DMS153 (cell line): ENCODE data around the gene CAMTA1.

Experiments used
- DNase-seq: peaks from one replicate; lab custom pipeline; 2025; lab: John Stamatoyannopoulos, UW

Gene CAMTA1

DNA sequence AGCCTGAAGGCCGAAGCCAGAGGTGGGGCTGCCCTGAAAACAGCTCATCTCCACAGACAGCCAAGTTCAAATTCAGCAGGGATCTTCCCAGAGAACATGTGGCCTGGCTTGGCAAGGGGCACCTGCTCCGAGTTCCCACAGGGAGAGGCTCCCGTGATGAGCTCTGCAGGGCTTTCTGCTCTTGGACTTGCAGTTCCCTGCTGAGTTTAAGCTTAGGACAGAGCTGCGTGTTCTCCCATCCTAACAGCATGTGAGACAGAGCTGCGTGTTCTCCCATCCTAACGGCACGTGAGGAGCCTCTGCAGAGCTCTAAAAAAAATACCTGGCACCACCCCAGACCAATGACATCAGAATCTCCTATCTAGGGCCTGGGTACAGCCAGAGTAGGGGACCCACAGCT is 872.8 kb downstream of the CAMTA1 start:
- DNase-seq, result no peak

DNA sequence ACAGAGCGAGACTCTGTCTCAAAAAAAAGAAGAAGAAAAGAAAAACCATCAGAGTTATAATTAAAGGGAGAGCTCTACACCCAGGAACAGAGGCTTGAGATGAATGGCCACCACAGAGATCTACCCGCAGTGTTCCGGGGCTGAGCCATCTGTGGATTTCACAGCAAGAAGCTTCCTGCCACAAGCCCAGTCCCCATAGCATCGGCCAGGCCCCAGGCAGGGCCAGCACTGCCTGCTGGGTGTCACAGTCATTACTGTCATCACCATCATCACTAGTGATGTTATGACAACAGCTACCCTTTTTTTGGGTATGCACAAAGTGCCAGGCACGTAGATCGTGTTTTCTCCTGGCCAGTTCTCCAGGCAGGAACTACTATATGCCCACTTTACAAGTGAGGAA is 874.3 kb downstream of the CAMTA1 start:
- no peak for DNase-seq

DNA sequence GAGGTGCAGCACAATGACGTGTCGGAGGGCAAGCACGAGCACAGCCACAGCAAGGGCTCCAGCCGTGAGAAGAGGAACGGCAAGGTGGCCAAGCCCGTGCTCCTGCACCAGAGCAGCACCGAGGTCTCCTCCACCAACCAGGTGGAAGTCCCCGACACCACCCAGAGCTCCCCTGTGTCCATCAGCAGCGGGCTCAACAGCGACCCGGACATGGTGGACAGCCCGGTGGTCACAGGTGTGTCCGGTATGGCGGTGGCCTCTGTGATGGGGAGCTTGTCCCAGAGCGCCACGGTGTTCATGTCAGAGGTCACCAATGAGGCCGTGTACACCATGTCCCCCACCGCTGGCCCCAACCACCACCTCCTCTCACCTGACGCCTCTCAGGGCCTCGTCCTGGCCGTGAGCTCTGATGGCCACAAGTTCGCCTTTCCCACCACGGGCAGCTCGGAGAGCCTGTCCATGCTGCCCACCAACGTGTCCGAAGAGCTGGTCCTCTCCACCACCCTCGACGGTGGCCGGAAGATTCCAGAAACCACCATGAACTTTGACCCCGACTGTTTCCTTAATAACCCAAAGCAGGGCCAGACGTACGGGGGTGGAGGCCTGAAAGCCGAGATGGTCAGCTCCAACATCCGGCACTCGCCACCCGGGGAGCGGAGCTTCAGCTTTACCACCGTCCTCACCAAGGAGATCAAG is 878.3 kb downstream of the CAMTA1 start:
- no peak for DNase-seq

DNA sequence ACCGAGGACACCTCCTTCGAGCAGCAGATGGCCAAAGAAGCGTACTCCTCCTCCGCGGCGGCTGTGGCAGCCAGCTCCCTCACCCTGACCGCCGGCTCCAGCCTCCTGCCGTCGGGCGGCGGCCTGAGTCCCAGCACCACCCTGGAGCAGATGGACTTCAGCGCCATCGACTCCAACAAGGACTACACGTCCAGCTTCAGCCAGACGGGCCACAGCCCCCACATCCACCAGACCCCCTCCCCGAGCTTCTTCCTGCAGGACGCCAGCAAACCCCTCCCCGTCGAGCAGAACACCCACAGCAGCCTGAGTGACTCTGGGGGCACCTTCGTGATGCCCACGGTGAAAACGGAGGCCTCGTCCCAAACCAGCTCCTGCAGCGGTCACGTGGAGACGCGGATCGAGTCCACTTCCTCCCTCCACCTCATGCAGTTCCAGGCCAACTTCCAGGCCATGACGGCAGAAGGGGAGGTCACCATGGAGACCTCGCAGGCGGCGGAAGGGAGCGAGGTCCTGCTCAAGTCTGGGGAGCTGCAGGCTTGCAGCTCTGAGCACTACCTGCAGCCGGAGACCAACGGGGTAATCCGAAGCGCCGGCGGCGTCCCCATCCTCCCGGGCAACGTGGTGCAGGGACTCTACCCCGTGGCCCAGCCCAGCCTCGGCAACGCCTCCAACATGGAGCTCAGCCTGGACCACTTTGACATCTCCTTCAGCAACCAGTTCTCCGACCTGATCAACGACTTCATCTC is 879.1 kb downstream of the CAMTA1 start:
- no peak for DNase-seq

DNA sequence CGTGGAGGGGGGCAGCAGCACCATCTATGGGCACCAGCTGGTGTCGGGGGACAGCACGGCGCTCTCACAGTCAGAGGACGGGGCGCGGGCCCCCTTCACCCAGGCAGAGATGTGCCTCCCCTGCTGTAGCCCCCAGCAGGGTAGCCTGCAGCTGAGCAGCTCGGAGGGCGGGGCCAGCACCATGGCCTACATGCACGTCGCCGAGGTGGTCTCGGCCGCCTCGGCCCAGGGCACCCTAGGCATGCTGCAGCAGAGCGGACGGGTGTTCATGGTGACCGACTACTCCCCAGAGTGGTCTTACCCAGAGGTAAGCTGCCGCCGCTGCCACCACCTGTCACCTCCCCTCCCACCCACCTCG is 879.6 kb downstream of the CAMTA1 start:
- DNase-seq, result no peak

DNA sequence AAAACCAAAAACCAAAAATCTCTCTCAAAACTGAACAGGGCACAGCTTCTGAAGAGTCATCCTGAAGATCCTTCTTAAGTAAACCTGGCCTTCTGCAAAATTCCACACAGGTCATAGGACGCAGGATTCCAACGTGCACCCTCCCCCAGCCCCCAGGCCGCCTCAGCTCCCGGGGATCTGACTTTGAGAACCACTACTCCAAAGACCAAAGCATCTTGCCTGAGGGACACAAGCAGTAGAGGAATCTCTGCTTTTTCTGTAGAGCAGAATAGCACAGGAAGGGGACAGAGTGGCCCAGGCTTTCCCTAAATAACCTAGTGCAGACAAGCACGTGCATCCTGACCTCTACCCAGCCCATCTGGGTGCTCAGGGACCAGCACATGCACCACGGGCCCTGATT is 881.0 kb downstream of the CAMTA1 start:
- DNase-seq, result no peak

DNA sequence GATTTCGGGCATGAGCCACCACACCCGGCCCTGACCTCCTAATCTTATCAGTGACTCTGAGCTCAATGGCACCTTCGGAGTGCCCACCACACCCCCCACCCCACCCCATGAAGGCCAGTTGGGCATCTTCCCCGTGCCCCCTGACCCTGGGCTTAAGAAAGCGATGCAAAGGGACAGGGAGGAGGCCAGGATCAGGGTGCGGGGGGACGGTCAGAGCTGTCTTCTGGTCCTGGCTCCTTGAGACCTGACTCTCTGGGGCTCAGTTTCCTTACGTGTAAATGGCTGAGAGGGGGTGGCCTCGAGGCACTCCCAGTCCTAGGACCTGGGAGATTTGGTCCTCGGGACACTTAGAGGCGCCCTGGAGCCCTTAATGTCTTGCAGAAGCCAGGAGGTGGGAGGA is 881.9 kb downstream of the CAMTA1 start:
- no peak for DNase-seq

DNA sequence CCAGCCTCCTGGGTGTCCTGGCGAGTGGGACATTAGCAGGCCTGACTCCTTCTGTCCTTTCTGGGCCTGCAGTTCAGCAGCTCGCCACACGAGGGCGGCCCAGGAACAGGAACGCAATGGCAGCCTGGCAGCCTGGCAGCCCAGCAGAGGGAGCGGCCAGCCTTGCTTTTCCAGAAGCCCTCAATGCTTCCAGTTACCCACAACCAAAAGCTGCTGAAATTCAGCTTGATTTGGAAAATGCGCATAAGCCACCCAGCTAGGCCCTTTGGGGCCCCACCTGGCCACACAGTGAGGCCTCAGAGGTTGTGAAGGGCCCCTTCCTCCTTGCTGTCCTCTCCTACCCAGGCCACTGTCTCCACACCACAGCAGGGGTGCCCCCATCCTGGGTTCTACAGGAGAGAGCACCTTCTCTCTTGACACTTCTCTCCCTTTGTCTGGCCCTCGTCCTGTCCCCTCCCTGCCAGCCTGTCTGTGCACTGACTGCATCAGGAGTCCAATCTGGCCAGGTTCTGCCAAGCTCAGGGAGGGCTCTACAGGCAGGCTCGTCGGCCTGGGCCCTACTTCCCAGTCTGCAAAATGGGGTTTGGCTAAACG is 882.5 kb downstream of the CAMTA1 start:
- DNase-seq, result peak; percentile 77

DNA sequence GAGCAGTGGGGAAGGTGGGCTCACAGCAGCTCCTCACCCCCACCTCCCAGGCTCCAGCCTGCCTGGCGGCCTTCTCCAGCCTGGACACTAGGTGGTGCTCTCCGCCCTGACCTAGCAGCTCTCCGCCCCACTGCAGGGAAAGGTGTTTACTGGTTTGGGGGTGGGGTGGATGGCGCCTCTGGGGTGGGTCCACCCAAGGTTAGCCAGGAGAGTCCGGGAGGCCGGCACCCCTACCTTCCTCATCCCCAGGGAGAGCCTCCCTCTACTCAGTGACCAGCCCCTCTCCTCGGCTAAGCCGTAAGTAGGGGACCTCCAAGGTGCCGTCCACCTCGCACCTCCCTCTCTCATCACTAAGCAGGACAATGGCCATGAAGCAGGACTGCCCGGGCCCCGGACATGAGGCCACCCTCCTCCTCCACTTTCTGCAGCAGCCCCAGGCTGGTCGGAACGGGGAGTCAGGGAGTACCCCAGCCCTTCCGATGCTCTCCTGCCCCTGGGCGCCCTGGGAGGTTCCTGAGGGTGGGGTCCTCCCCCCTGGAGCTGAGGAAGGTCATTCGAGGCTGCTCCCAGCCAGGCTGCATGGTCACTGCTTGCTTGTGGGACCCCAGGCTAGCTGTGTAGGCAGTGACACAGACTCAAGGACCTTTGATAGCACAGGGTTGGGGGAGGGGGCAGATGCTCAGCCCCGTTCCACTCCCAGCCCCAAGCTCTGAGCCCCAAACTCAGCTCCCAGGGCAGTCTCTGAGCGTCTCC is 884.5 kb downstream of the CAMTA1 start:
- DNase-seq, result peak; percentile 53

DNA sequence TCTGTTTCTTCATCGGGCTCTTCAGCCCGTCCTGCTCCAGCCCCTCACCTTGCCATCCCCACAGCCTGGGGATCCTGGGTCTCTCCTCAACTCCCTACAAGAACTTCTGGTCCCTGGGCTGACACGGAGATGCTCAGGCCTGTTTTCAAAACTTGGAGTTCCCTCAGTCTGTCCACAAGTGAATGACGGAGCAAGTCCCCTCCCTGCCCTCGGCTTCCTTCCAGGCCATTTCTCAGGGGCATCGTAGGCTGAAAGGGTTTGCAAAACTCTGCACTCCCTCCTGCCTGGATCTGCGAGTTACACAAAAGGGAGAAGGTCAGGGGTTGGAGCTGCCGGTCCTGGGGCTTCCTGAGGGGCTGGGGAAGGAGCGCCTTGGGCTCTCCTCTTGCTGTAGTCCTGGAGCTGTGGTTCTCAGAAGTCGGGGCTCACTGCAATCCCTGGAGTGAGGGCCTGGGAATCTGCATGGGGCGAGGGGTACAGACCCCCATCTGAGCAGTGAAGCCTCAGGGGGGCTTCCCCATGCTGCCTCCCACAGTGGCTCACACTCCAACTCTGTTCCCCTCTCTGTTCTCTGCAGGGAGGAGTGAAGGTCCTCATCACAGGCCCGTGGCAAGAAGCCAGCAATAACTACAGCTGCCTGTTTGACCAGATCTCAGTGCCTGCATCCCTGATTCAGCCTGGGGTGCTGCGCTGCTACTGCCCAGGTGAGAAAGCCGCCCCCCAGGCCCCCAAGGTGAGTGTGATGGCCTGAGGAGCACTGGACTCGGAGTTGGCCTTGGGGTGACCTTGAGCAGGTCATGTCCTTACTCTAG is 885.3 kb downstream of the CAMTA1 start:
- DNase-seq, result no peak

DNA sequence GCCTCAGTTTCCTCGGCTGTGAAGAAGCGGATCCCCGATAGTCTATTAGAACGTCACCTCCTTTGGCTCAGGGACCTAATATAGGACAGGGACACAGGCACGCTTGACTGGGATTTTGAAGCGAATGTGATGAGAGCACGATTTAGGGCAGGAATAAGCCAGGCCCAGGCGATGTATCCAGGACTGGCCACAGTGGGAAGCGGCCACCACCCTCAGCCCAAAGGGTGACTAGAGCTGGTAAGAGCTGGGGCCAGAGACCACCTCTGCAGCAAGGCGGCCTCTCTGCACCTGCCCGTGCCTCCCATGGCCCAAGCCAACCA is 885.9 kb downstream of the CAMTA1 start:
- no peak for DNase-seq

DNA sequence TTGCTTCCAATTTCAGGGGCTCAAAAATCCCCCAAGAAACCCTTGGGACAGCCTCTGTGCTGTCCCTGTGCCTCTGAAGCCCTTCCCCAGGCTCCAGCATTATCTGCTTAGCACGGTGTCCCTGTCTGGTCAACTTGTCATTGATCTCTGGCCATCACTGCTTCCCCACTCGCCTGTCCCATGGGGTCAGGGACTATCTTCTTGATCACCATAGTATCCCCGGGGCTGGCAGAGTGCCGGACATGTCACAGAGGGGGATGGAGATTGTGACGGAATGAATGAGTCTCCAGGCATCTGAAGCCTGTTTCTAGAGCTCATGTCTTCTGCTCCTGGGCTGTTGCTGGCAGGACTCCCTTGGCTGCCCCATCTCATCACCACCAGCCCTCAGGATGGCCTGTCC is 886.4 kb downstream of the CAMTA1 start:
- no peak for DNase-seq

DNA sequence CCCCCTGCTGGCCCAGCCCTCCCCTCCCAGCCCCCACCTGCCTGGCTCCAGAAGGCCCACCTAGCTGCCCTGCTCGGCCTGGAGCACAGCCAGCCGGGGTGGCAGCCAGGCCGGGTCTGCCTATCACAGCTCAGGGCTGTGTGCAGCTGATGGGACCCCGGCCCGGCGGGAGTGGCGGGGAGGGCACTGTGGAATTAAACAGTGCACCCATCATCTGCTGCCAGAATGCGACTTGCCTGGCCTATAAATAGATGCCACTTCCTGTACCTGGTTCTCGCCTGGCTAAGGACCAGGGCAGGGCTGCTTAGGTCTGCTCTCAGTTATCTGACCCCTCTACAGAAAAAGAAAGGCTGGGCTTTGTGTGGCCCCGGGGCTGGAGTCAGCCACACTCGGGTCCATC is 887.6 kb downstream of the CAMTA1 start:
- peak; percentile 50 for DNase-seq

DNA sequence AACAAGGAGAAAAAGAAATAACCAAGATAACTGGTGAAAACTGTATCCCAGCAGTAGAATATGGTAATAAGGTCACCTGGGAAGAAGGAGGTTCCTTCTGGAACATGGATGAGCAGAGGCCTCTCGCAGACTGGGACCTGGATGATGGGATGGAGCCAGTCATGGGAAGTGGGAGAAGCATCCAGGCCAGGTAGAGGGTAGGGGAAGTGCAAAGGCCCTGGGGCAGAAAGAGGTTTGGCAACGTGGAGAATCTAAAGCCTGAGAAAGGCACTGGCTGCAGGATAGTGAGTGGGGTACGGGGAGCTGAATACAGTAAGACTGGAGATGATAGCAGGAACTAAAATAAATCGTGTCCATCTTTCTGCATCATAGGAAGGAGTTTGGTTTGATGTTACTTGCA is 889.7 kb downstream of the CAMTA1 start:
- no peak for DNase-seq

DNA sequence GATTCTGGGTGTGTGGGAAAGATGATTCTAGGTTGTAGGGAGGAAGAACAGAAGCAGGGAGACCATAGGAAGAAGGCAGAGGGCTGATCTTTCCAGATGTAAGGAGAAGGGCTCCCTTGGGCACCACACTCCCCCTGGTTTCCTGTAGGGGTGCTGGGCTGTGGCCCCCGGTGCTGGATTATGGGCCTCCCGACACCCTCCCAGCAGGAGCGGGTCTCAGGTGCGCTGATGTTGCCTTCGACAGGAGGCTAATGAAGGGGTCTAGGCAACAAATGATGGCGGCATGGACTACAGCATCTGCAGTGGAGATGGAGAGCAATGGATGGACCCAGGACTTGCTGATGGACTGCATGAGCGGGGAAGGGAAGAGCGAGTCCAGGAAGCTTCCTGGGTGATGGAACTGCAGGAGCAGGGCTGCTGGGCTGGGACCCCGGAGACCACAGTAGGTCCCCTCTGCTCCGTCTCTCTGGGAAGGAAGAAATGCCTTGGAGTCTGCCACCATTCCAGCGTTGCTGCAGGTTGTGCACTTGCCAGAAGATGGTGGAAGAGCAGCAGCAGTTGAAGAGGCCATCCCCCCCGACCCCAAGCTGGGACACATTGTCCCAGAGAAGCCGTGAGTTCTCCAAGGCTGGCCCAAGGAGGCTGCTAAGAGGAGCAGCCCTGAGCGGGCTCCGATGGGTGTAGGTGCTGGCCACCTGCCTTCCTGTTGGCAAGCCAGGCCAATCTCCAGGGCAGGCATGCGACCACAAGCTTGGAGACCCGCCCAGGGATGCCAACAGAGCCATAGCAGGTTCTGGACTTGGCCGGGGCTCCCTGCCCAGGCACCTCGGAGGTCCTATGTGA is 890.4 kb downstream of the CAMTA1 start:
- DNase-seq, result no peak

DNA sequence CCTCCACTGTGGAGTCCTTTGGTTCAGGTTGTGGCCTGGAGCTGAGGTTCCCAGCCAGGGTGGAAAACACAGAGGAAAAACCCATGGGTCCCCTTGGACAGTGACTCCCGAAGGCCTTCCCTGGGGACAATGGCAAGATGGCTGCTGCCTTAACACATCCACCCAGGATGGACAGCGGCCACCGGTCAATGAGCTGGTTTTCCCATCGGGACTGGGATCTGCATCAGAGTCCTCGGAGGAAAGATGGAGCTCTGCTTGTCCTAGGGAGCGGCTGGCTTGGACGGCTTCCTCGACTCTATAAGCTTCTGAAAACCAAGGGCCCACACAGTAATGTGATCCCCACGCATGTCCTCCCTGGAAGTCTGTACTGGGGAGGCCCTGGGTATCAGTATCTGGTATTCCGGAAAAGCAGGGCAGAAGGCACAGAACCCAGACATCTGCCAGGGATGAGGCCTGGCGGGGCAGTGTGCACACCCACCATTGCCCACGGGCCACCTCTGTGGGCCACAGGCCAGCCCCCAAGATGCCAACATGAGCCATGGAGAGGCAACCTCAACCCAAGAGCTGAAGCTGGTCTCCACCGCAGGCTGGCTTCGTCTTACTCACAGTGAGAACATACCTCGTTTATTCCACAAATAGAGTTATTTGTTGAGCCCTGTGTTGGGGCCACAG is 891.2 kb downstream of the CAMTA1 start:
- no peak for DNase-seq

DNA sequence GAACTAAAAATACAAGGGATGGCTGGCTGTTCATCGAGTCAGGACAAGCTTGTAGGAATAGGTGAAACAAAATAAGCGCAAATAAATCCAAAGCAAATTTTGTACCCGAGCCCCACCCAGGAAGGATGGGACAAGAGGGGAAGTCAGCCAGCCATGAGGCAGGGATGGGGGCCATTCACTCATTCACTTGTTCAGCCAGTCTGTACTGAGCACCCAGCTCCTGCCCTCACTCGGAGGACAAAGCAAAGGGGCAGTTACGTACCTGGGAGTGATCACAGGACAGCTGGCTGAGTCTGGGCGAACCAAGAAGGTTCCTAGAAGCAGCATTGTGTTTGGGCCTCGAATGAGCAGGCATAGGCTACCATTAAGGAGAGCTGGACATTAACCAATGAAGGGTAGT is 891.9 kb downstream of the CAMTA1 start:
- DNase-seq, result no peak

DNA sequence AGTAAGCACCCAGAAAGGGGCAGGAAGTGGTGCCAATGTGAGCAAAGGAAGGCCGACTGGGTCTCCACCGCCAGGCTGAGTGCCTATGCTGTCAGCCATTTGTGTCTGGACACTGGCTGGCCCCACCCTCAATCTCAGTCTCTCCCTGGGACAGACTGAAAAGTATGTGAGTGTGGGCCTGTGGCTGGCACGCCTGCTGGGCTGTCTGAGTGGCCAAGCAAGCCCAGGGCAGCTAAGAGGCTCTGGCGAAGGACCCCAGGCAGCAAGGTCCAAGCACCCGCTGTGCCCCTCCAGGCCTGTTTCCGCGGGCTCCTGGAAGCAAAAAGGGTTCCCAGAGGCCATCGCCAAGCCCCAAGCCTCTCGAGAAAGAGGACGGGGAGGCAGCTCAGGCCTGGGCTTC is 892.6 kb downstream of the CAMTA1 start:
- DNase-seq, result no peak

DNA sequence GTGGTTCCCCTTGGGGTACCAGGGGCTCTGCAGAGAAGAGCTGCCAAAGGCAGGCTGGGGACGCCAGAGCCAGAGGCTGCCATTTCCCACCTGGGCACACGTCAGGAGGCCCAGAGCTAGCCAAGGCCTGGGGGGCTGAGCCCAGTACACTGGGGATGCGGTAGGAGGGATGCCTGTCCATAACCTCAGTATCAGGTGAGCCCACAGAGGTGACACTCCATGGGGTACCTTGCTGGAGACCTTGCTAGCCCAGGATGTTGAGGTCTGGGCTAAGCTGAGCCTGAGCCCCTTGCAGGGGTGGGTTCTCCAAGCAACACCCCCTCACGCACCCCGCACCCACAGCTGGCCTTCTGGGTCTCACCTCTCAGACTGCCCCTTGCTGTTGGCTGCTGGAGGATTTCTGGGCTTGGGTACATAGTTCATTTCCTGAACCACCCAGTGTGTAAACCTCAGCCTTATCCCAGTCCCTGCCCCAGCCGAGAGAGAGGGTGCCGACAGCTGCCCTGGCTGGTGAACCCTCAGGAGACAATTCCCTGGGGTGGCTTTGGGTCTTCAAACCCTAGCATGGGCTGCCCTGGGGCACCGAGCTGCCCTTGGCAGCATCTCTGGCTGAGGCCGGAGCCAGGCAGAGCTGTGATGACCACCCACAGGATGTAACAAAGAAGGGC is 893.4 kb downstream of the CAMTA1 start:
- no peak for DNase-seq
